Upper lobe of right lung (tissue), 1 donor: ENCODE results near the gene AHSP. TPM values are rescaled to one million over a fixed set of nuclear protein-coding genes. Genes with fewer than 3 reads are reported as not detected.
A peak's percentile ranks its signal among the peaks of the same experiment; 100 is the strongest.
"Not testable (repeated sequence)": the region's sequence is repeated elsewhere in the genome, so short reads cannot be mapped to it uniquely, and the experiment has no call there.

Source experiments
- ATAC-seq: fragments of 200-7000 bp; cut with Tn5 transposase; one replicate; pipeline ENCODE4 v1.9.1; 2020; ENCODE audit warnings: mild to moderate bottlenecking, moderate library complexity
- DNase-seq: peaks from one replicate; pipeline ENCODE4 v3.0.0-alpha.2; 2020
- H3K27ac ChIP-seq: fragments of 200-600 bp; one replicate; pipeline ENCODE4 v1.8.0; 2022
- H3K27me3 ChIP-seq: fragments of 200-600 bp; one replicate; pipeline ENCODE4 v1.8.0; 2022; ENCODE audit warnings: mild to moderate bottlenecking
- H3K36me3 ChIP-seq: fragments of 200-600 bp; one replicate; pipeline ENCODE4 v1.8.0; 2022
- H3K4me1 ChIP-seq: fragments of 200-600 bp; one replicate; pipeline ENCODE4 v1.8.0; 2022
- H3K4me3 ChIP-seq: fragments of 200-600 bp; one replicate; pipeline ENCODE4 v1.8.0; 2022; ENCODE audit warnings: mild to moderate bottlenecking
- H3K9me3 ChIP-seq: fragments of 200-600 bp; one replicate; pipeline ENCODE4 v1.8.0; 2022
- CTCF ChIP-seq: fragments of 200-600 bp; IDR thresholded peaks from one replicate; pipeline ENCODE4 v1.8.0; 2022; ENCODE audit warnings: antibody characterized with exemption
- intact Hi-C: fragments of 100-400 bp; cut with DNase I; formaldehyde crosslinking; loops from one replicate; pipeline ENCODE4 v1.11.0; 2022
- long read RNA-seq: library from polyadenylated mRNA; unstranded; transcript quantifications from one replicate; pipeline ENCODE4 v2.0.0, GENCODE V29; 2021
- total RNA-seq: library from RNA; stranded (reverse); fragmentation: NEBNext Ultra II Directional; extraction: Animal tissue kit (Norgen Biotek cat#: 25700); gene quantifications from one replicate; pipeline ENCODE4 v1.2.1, GENCODE V29; 2021
- donor health status: DM: no; HTN: yes; CAD: no; lungs with severe emphysema.

Gene AHSP
- total RNA-seq = not detected
- long read RNA-seq = 0 reads

GRCh38 chr16:31527734-31528274, at the start of gene AHSP:
TSS of gene AHSP (plus strand) at chr16:31527900. CDS start at chr16:31528140, 240 bp downstream.
- H3K4me3 ChIP-seq = peak within 1 kb of the TSS; percentile 40
- ATAC-seq (no peak), DNase-seq (no peak)
- no peaks in the 10 kb centered on the region for H3K36me3 ChIP-seq
- H3K27ac ChIP-seq = no peak within 1 kb of the TSS
- no peaks in the 10 kb centered on the region for H3K9me3 ChIP-seq
- intact Hi-C loops = no loop called here
- H3K27me3 ChIP-seq = peaks cover 6% of the 10 kb centered on the region
- no peaks in the 10 kb centered on the region for H3K4me1 ChIP-seq
- TF ChIP-seq CTCF = no peak

- intact Hi-C loops = no loop called here
- Histone ChIP-seq H3K4me3 (no peak overlapping the region), H3K4me1 (peaks cover 7% of the 10 kb centered on the region), H3K9me3 (no peaks in the 10 kb centered on the region), H3K27me3 (no peaks in the 10 kb centered on the region), H3K27ac (no peak overlapping the region), H3K36me3 (peaks cover 17% of the 10 kb centered on the region)
- ATAC-seq = no peak
- no peak for DNase-seq
- no peak for TF ChIP-seq CTCF
Measured at GRCh38 chr16:31478956-31479355, 48.7 kb upstream of the AHSP start.

DNA sequence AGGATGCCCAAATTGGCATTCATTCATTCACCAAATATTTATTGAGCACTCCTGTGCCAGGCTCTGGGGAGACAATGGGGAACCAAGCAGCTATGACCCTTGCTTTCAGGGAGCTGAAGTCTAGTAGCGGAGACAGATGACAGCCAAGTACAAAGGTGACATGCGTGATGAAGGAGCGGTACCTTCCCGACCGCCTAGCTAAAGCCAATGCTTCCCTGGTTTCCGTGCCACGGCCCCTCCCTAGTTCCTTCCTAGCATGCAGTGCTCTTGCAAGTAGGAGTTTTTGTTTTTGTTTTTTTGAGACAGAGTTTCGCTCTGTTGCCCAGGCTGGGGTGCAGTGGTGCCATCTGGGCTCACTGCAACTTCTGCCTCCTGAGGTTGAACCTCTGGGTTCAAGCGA, 47.9 kb upstream of the AHSP start:
- H3K27me3 ChIP-seq = no peaks in the 10 kb centered on the region
- ATAC-seq = no peak
- intact Hi-C loops = no loop called here
- H3K4me1 ChIP-seq = peaks cover 7% of the 10 kb centered on the region
- TF ChIP-seq CTCF = no peak
- H3K9me3 ChIP-seq = no peaks in the 10 kb centered on the region
- H3K36me3 ChIP-seq = peaks cover 9% of the 10 kb centered on the region
- no peak overlapping the region for H3K27ac ChIP-seq
- H3K4me3 ChIP-seq = no peak overlapping the region
- DNase-seq = no peak

- TF ChIP-seq CTCF = no peak
- Histone ChIP-seq H3K27ac (no peak overlapping the region), H3K36me3 (peaks cover 5% of the 10 kb centered on the region), H3K27me3 (no peaks in the 10 kb centered on the region), H3K9me3 (no peaks in the 10 kb centered on the region), H3K4me1 (peaks cover 7% of the 10 kb centered on the region), H3K4me3 (no peak overlapping the region)
- DNase-seq = peak; percentile 62
- ATAC-seq = no peak
- intact Hi-C loops = no loop called here
Measured at GRCh38 chr16:31480851-31481536, 46.7 kb upstream of the AHSP start.

DNA sequence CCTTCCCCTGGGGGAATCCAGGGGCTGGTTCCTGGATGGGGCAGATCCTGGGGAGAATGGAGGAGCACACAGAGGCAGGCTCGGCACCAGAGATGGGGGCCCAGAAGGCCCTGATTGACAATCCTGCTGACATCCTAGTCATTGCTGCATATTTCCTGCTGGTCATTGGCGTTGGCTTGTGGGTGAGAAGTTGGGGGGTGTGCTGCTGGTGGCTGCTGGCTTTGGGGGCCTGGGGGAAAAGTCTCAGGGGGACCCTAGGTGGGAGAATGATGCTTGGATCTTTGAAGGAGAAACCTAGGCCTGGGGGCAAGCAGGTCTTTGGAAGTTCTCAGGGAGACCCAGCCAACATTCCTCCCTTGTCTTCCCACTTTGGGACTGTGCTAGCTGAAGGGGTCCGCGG, 44.6 kb upstream of the AHSP start, which contains the start of gene SLC5A2:
Gene SLC5A2, plus strand, starts transcription at position 43 of the 400 bp plus-strand sequence. Its CDS starts 14 bp downstream, at position 57.
- H3K9me3 ChIP-seq = no peaks in the 10 kb centered on the region
- no peak within 1 kb of the TSS for H3K27ac ChIP-seq
- no peak for TF ChIP-seq CTCF

DNA sequence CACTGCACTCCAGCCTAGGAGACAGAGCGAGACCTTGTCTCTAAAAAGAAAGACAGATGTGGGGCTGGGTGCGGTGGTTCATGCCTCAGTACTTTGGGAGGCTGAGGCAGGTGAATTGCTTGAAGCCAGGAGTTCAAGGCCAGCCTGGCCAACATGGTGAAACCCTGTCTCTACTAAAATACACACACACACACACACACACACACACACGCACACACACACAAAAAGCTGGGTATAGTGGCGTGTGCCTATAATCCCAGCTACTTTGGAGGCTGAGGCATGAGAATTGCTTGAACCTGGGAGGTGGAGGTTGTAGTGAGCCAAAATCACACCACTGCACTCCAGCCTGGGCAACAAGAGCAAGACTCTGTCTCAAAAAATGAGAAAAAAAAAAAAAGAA, 43.7 kb upstream of the AHSP start:
- H3K4me1 ChIP-seq = peaks cover 13% of the 10 kb centered on the region
- H3K36me3 ChIP-seq, intact Hi-C loops, H3K27me3 ChIP-seq, H3K27ac ChIP-seq, H3K9me3 ChIP-seq, H3K4me3 ChIP-seq, DNase-seq, ATAC-seq: not testable (repeated sequence)

More for the DNA sequence above, 44.6 kb upstream of the AHSP start, which contains the start of gene SLC5A2:
- H3K4me3 ChIP-seq = no peak within 1 kb of the TSS
- no peaks in the 10 kb centered on the region for H3K27me3 ChIP-seq
- ATAC-seq (no peak), DNase-seq (no peak)
- no peaks in the 10 kb centered on the region for H3K36me3 ChIP-seq
- intact Hi-C loops = no loop called here
- H3K4me1 ChIP-seq = peaks cover 8% of the 10 kb centered on the region
